ENCODE data around the gene SOWAHC.
"Not testable (repeated sequence)": the region's sequence is repeated elsewhere in the genome, so short reads cannot be mapped to it uniquely, and the experiment has no call there.

SOWAHC gene

DNA sequence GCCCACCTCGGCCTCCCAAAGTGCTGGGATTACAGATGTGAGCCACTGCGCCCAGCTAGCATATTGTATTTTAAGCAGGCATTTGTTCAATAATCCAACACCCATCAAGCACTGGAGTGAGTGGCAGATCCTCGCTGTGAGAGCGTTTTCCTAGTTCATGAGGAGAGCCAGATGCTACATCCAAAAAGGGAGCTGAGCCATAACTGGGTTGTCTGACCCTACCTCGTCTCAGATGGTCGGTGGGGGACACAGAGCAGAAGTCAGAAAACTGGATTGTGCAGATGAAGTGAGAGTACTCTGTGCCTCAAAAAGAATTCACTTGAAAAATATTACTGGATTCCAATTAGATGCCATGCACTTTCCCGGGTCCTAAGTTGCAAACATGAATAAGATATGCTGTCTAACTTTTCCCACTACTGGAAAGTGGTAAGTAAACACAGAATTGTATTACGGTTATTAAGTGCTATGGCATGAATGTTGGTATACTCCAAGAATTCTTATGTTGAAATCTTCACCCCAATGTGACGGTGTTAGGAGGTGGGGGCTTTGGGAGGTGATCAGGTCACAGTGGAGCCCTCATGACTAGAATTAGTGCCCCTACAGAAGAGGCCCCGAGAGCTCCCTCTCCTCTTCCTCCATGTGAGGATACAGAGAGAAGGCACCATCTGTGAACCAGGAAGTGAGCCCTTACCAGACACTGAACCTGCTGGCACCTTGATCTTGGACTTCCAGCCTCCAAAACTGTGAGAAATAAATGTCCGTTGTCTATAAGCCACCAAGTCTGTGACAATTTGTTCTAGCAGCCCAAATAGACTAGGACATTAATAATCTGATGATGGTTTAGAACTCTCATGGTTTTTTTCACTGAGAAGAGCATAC, 21.5 kb downstream of the SOWAHC start:
- H3K4me3 ChIP-seq (ENCODE audit: low read length in 2 of 2), result no peak overlapping the region
- H3K9me3 ChIP-seq (ENCODE audit: control insufficient read depth in 2 of 2, low read length in 2 of 2), result no peaks in the 10 kb centered on the region
- no peaks in the 10 kb centered on the region for H3K27me3 ChIP-seq (ENCODE audit: control insufficient read depth in 1 of 2, insufficient read depth in 2 of 2, low read length in 2 of 2)
- H3K27ac ChIP-seq (ENCODE audit: low read length), result no peak overlapping the region
- no peak overlapping the region for H3K9ac ChIP-seq (ENCODE audit: low read length in 2 of 2)
- no peaks in the 10 kb centered on the region for H3K4me1 ChIP-seq (ENCODE audit: control insufficient read depth, insufficient read depth, low read length)
- no peaks in the 10 kb centered on the region for H3K36me3 ChIP-seq (ENCODE audit: control insufficient read depth in 2 of 2, insufficient read depth in 2 of 2, low read length in 2 of 2)

DNA sequence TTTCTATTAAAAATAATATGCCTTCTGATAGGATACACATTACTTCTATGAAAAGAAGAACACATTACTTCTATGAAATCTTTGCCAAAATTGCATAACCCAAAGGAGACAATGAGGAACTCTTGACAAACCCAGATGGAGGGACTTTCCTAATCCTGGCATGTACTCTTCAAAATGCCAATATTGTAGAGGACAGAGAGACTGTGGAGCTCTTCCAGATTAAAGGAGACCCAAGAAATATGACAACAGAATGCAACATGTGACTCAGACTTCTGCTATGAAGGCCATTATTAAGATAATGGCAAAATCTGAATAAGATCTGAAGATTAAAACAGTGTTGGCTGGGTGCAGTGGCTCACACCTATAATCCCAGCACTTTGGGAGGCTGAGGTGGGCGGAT, 22.2 kb downstream of the SOWAHC start:
- Histone ChIP-seq H3K27ac (ENCODE audit: low read length) (no peak overlapping the region), H3K9ac (ENCODE audit: low read length in 2 of 2) (no peak overlapping the region), H3K9me3 (ENCODE audit: control insufficient read depth in 2 of 2, low read length in 2 of 2) (no peaks in the 10 kb centered on the region), H3K4me3 (ENCODE audit: low read length in 2 of 2) (no peak overlapping the region), H3K4me1 (ENCODE audit: control insufficient read depth, insufficient read depth, low read length) (no peaks in the 10 kb centered on the region), H3K36me3 (ENCODE audit: control insufficient read depth in 2 of 2, insufficient read depth in 2 of 2, low read length in 2 of 2) (no peaks in the 10 kb centered on the region), H3K27me3 (ENCODE audit: control insufficient read depth in 1 of 2, insufficient read depth in 2 of 2, low read length in 2 of 2) (no peaks in the 10 kb centered on the region)

DNA sequence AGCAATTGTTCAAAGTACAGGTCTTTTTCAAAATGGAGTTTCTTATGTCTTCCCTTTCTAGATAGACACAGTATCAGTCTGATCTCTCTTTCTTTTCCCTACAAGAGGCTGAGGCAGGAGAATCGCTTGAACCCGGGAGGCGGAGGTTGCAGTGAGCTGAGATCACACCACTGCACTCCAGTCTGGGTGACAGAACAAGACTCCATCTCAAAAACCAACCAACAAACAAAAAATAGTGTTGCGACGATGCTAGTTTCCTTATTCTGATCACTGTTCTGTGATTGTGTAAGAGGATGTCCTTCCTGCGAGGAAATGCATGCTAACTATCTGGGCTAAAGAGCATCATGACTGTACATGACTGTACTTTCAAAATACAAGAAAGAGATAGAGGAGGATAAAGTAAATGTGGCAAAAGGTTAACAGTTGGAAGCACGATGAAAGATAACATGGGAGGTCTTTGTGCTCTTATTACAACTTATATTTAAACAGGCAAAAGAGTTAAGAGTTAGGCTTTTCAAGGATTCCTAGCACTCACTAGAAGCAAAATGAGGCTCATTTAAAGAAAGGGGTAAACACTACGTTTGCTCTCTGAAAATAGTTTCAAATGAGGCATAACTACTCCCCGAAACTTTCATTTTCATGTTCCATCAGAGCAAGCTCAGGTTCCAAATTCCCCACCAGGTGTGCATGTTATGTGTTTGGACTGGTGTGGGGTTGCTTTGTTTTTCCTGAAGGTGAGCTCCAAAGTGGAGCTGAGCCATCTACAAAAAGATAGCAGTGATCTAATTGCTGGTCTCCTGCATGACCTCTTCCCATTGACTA, 23.8 kb downstream of the SOWAHC start:
- no peaks in the 10 kb centered on the region for H3K36me3 ChIP-seq (ENCODE audit: control insufficient read depth in 2 of 2, insufficient read depth in 2 of 2, low read length in 2 of 2)
- no peak overlapping the region for H3K27ac ChIP-seq (ENCODE audit: low read length)
- no peaks in the 10 kb centered on the region for H3K4me1 ChIP-seq (ENCODE audit: control insufficient read depth, insufficient read depth, low read length)
- no peaks in the 10 kb centered on the region for H3K27me3 ChIP-seq (ENCODE audit: control insufficient read depth in 1 of 2, insufficient read depth in 2 of 2, low read length in 2 of 2)
- H3K9ac ChIP-seq (ENCODE audit: low read length in 2 of 2), result no peak overlapping the region
- H3K4me3 ChIP-seq (ENCODE audit: low read length in 2 of 2), result no peak overlapping the region
- H3K9me3 ChIP-seq (ENCODE audit: control insufficient read depth in 2 of 2, low read length in 2 of 2), result no peaks in the 10 kb centered on the region

DNA sequence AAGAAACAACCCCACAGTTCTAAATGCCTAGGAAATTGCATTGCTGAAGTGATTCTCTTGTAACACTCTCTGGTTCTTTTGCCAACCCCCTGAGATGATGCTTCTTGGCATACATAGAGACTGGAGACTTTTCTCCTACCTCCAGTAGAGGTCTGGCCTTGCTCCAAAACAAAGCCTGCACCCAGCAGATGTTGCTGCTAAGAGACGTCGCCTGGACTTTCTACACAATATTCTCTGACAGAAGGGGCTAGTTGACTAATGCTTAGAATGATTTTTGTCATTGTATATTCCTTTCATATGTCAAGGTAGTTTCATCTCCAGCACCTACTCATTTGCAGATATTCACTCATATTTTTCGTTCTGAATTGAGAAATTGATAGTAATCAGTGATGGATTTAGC, 24.6 kb downstream of the SOWAHC start:
- Histone ChIP-seq H3K4me1 (ENCODE audit: control insufficient read depth, insufficient read depth, low read length) (no peaks in the 10 kb centered on the region), H3K36me3 (ENCODE audit: control insufficient read depth in 2 of 2, insufficient read depth in 2 of 2, low read length in 2 of 2) (no peaks in the 10 kb centered on the region), H3K27me3 (ENCODE audit: control insufficient read depth in 1 of 2, insufficient read depth in 2 of 2, low read length in 2 of 2) (no peaks in the 10 kb centered on the region), H3K27ac (ENCODE audit: low read length) (no peak overlapping the region), H3K9me3 (ENCODE audit: control insufficient read depth in 2 of 2, low read length in 2 of 2) (no peaks in the 10 kb centered on the region), H3K4me3 (ENCODE audit: low read length in 2 of 2) (no peak overlapping the region), H3K9ac (ENCODE audit: low read length in 2 of 2) (no peak overlapping the region)

DNA sequence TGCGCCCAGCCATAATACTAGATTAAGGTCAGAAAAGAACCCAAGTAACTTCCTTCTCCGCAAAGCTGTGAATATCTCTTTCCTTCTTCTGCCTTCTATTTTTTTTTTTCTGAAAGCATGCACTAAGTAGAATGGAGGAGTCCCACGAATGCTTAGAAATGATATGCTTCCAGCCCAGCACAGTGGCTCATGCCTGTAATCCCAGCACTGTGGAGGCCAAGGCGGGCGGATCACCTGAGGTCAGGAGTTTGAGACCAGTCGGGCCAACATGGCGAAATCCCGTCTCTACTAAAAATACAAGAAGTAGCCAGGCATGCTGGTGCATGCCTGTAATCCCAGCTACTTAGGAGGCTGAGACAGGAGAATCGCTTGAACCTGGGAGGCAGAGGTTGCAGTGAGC, 25.8 kb downstream of the SOWAHC start:
- H3K4me1 ChIP-seq (ENCODE audit: control insufficient read depth, insufficient read depth, low read length); H3K27ac ChIP-seq (ENCODE audit: low read length); H3K36me3 ChIP-seq (ENCODE audit: control insufficient read depth in 2 of 2, insufficient read depth in 2 of 2, low read length in 2 of 2); H3K4me3 ChIP-seq (ENCODE audit: low read length in 2 of 2); H3K27me3 ChIP-seq (ENCODE audit: control insufficient read depth in 1 of 2, insufficient read depth in 2 of 2, low read length in 2 of 2); H3K9me3 ChIP-seq (ENCODE audit: control insufficient read depth in 2 of 2, low read length in 2 of 2); H3K9ac ChIP-seq (ENCODE audit: low read length in 2 of 2): not testable (repeated sequence)

DNA sequence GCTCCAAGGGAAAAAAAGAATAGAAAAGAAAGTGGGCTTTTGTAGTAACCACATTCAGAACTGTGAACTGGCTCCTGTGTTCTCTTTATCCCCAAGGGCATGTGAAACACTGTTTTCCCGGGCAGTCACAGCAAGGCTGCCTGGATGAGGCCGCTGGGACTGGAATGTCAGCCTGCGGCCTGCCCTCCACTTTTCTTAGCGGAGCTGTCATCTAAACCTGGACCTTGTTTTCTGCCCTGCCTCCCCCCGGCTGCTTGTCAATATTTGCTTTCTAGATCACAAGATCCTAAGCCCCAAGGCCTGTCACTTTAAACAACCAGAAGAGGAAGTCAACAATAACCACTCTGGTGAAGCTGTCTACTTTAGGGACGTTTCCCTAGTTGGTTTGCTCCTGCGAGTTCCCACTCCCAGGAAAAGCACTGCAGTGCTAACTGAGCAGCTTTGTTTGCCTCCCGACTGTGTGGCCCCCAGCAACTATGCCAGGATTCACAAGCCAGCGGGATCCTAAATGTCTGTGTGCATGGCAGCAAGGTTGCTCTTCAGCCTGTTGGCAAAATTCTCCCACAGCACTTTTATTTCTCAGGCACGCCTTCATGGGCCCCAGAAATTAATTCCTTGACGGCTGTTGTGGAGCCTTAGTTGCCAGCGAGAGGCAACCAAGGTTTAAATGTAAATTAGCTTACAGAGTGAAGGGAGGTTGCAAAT, 30.6 kb downstream of the SOWAHC start:
- Histone ChIP-seq H3K9ac (ENCODE audit: low read length in 2 of 2) (peak overlapping the region; percentile 36 to 47), H3K27me3 (ENCODE audit: control insufficient read depth in 1 of 2, insufficient read depth in 2 of 2, low read length in 2 of 2) (no peaks in the 10 kb centered on the region), H3K36me3 (ENCODE audit: control insufficient read depth in 2 of 2, insufficient read depth in 2 of 2, low read length in 2 of 2) (no peaks in the 10 kb centered on the region), H3K4me1 (ENCODE audit: control insufficient read depth, insufficient read depth, low read length) (peaks cover 11% of the 10 kb centered on the region), H3K4me3 (ENCODE audit: low read length in 2 of 2) (peak overlapping the region in 1 of 2 donors; percentile 35), H3K27ac (ENCODE audit: low read length) (peak overlapping the region; percentile 64), H3K9me3 (ENCODE audit: control insufficient read depth in 2 of 2, low read length in 2 of 2) (no peaks in the 10 kb centered on the region)

DNA sequence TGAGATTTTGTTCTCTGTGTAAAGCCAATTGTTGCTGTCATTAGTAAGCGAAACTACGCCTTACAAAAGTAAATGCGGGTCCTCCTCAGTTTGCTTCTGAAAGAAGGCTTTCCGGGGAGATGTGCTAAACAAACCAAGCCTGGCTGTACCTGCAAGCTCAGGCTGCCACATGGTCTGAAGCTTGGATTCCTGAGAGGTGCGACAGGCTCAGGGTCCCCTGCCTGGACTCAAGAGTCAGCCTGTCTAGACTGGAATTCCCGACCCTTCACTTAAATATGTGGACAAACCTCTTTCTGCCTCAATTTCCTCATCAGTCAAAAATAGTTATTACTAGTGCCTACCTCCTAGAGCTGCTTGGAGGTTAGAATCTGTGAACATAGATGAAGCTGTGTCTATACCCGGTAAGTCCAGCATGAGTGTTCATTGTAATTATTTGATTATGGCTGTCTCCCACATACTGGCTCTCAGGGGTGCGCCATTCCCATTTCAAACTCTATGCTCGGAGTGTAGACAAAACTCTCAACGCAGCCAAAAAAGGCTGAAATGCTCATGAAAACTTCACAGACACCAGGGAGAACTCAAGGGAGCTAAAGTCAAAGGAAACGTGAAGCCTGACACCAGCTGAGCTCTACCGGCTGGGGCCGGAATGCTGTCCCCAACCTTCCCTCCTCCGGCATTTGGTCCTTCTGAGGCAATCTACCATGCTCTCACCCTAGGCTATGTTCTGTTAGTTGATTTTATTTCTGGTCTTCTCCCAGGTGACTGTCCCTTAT, 31.4 kb downstream of the SOWAHC start:
- Histone ChIP-seq H3K27ac (ENCODE audit: low read length) (peak overlapping the region; percentile 64), H3K9ac (ENCODE audit: low read length in 2 of 2) (no peak overlapping the region), H3K36me3 (ENCODE audit: control insufficient read depth in 2 of 2, insufficient read depth in 2 of 2, low read length in 2 of 2) (no peaks in the 10 kb centered on the region), H3K9me3 (ENCODE audit: control insufficient read depth in 2 of 2, low read length in 2 of 2) (no peaks in the 10 kb centered on the region), H3K27me3 (ENCODE audit: control insufficient read depth in 1 of 2, insufficient read depth in 2 of 2, low read length in 2 of 2) (no peaks in the 10 kb centered on the region), H3K4me1 (ENCODE audit: control insufficient read depth, insufficient read depth, low read length) (peaks cover 11% of the 10 kb centered on the region), H3K4me3 (ENCODE audit: low read length in 2 of 2) (no peak overlapping the region)

DNA sequence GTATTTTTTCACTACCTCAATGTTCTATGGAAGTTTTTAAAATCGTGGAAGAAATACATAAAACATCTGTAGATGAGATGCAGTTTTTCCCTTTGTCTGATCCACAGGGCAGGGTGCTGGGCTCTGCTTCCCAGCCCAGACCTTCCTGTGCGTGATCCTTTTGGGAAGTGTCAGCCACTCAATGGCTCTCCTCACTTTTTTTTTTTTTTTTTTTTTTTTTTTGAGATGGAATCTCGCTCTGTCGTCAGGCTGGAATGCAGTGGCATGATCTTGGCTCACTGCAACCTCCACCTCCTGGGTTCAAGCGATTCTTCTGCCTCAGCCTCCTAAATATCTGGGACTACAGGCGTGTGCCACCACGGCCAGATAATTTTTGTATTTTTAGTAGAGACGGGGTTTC, 32.8 kb downstream of the SOWAHC start:
- H3K4me1 ChIP-seq (ENCODE audit: control insufficient read depth, insufficient read depth, low read length), result peaks cover 11% of the 10 kb centered on the region

DNA sequence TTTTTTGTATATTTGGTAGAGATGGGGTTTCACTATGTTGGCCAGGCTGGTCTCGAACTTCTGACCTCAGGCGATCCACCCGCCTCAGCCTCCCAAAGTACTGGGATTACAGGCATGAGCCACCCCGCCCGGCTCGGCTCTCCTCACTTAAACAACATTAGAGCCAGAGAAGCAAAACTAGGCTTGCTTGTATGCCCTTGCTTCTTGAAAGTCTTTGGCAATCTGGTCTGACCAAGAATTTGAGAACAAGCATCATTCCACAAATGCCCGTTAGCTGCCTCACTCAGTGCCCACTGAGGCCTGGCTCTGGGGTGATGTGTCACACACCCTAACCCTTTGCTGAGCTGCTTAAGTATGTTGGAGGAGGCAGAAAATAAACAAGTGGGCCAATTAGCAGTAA, 33.5 kb downstream of the SOWAHC start:
- Histone ChIP-seq H3K27me3 (ENCODE audit: control insufficient read depth in 1 of 2, insufficient read depth in 2 of 2, low read length in 2 of 2) (no peaks in the 10 kb centered on the region), H3K36me3 (ENCODE audit: control insufficient read depth in 2 of 2, insufficient read depth in 2 of 2, low read length in 2 of 2) (no peaks in the 10 kb centered on the region), H3K4me3 (ENCODE audit: low read length in 2 of 2) (no peak overlapping the region), H3K27ac (ENCODE audit: low read length) (no peak overlapping the region), H3K9ac (ENCODE audit: low read length in 2 of 2) (no peak overlapping the region), H3K4me1 (ENCODE audit: control insufficient read depth, insufficient read depth, low read length) (peaks cover 11% of the 10 kb centered on the region), H3K9me3 (ENCODE audit: control insufficient read depth in 2 of 2, low read length in 2 of 2) (peaks cover 0 to 3% of the 10 kb centered on the region in 2 donors)

More for the DNA sequence above, 32.8 kb downstream of the SOWAHC start:
- Histone ChIP-seq H3K9me3 (ENCODE audit: control insufficient read depth in 2 of 2, low read length in 2 of 2) (peaks cover 0 to 3% of the 10 kb centered on the region in 2 donors), H3K27me3 (ENCODE audit: control insufficient read depth in 1 of 2, insufficient read depth in 2 of 2, low read length in 2 of 2) (no peaks in the 10 kb centered on the region), H3K4me3 (ENCODE audit: low read length in 2 of 2) (no peak overlapping the region), H3K9ac (ENCODE audit: low read length in 2 of 2) (no peak overlapping the region), H3K27ac (ENCODE audit: low read length) (no peak overlapping the region), H3K36me3 (ENCODE audit: control insufficient read depth in 2 of 2, insufficient read depth in 2 of 2, low read length in 2 of 2) (no peaks in the 10 kb centered on the region)

DNA sequence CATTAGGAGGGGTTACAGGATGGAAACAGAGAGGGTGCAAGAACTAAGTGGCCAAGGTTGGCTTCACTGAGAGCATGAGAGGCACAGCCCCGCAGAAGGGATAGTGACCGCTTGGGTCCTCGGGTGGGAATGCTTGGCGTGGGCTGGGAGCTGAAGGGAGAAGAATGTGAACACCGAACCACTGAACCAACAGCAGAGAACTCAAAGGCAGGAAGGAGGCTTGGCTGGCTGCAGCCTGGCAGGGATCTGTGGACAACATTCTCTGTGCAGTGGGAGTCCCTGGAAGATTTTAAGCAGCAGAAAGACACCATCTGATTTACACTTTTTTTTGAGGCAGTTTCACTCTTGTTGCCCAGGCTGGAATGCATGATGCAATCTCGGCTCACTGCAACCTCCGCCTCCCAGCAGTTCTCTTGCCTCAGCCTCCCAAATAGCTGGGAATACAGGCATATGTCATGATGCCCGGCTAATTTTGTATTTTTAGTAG, 33.9 kb downstream of the SOWAHC start:
- no peak overlapping the region for H3K9ac ChIP-seq (ENCODE audit: low read length in 2 of 2)
- H3K9me3 ChIP-seq (ENCODE audit: control insufficient read depth in 2 of 2, low read length in 2 of 2), result peaks cover 0 to 3% of the 10 kb centered on the region in 2 donors
- peaks cover 11% of the 10 kb centered on the region for H3K4me1 ChIP-seq (ENCODE audit: control insufficient read depth, insufficient read depth, low read length)
- no peak overlapping the region for H3K4me3 ChIP-seq (ENCODE audit: low read length in 2 of 2)
- H3K27ac ChIP-seq (ENCODE audit: low read length), result no peak overlapping the region
- H3K27me3 ChIP-seq (ENCODE audit: control insufficient read depth in 1 of 2, insufficient read depth in 2 of 2, low read length in 2 of 2), result no peaks in the 10 kb centered on the region
- H3K36me3 ChIP-seq (ENCODE audit: control insufficient read depth in 2 of 2, insufficient read depth in 2 of 2, low read length in 2 of 2), result no peaks in the 10 kb centered on the region

Measured in stomach smooth muscle (tissue), 2 donors.